Measurements from ENCODE around the gene CDH4.

Gene CDH4

DNA sequence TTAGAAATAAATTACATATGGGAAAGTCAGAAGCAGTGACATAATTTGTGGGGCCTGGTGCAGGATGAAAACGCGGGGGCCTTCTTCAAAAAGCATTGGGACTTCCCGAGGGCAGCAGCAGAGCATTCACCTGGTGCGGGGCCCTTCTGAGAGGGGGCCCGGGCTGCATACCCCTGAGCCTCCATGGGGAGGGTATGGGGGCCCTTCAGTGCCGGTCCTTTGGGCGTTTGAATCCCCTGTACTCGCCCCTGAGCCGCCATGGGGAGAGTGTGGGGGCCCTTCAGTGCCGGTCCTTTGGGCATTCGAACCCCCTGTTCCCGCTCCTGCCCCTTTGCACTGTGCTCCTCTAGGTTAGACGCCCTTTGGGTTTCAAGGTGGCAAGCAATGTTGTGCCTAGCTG lies 283.5 kb downstream of the CDH4 start:
- Histone ChIP-seq H3K36me3 (ENCODE audit: control insufficient read depth in 1 of 2, insufficient read depth in 2 of 2, low read length in 2 of 2) (no peaks in the 10 kb centered on the region), H3K4me3 (ENCODE audit: low read depth in 1 of 2, low read length in 2 of 2) (no peak overlapping the region)

GRCh38 chr20:61535956-61536355 lies 283.9 kb downstream of the CDH4 start:
- Histone ChIP-seq H3K27me3 (ENCODE audit: control insufficient read depth in 1 of 2, insufficient read depth in 2 of 2, low read length in 2 of 2) (no peaks in the 10 kb centered on the region), H3K4me1 (ENCODE audit: control insufficient read depth in 1 of 2, insufficient read depth in 2 of 2, low read length in 2 of 2) (no peaks in the 10 kb centered on the region), H3K27ac (ENCODE audit: low read depth, low read length) (no peak overlapping the region), H3K4me3 (ENCODE audit: low read depth in 1 of 2, low read length in 2 of 2) (no peak overlapping the region), H3K36me3 (ENCODE audit: control insufficient read depth in 1 of 2, insufficient read depth in 2 of 2, low read length in 2 of 2) (no peaks in the 10 kb centered on the region), H3K9me3 (ENCODE audit: control insufficient read depth in 1 of 2, low read length in 2 of 2) (no peaks in the 10 kb centered on the region), H3K9ac (ENCODE audit: low read depth in 1 of 2, low read length in 2 of 2) (no peak overlapping the region)

More for the DNA sequence above, 283.5 kb downstream of the CDH4 start:
- H3K9ac ChIP-seq (ENCODE audit: low read depth in 1 of 2, low read length in 2 of 2): no peak overlapping the region
- no peaks in the 10 kb centered on the region for H3K9me3 ChIP-seq (ENCODE audit: control insufficient read depth in 1 of 2, low read length in 2 of 2)
- H3K27ac ChIP-seq (ENCODE audit: low read depth, low read length): no peak overlapping the region
- no peaks in the 10 kb centered on the region for H3K27me3 ChIP-seq (ENCODE audit: control insufficient read depth in 1 of 2, insufficient read depth in 2 of 2, low read length in 2 of 2)
- no peaks in the 10 kb centered on the region for H3K4me1 ChIP-seq (ENCODE audit: control insufficient read depth in 1 of 2, insufficient read depth in 2 of 2, low read length in 2 of 2)

- H3K9me3 ChIP-seq (ENCODE audit: control insufficient read depth in 1 of 2, low read length in 2 of 2): no peaks in the 10 kb centered on the region
- no peaks in the 10 kb centered on the region for H3K36me3 ChIP-seq (ENCODE audit: control insufficient read depth in 1 of 2, insufficient read depth in 2 of 2, low read length in 2 of 2)
- no peak overlapping the region for H3K27ac ChIP-seq (ENCODE audit: low read depth, low read length)
- no peaks in the 10 kb centered on the region for H3K4me1 ChIP-seq (ENCODE audit: control insufficient read depth in 1 of 2, insufficient read depth in 2 of 2, low read length in 2 of 2)
- no peak overlapping the region for H3K4me3 ChIP-seq (ENCODE audit: low read depth in 1 of 2, low read length in 2 of 2)
- no peak overlapping the region for H3K9ac ChIP-seq (ENCODE audit: low read depth in 1 of 2, low read length in 2 of 2)
- H3K27me3 ChIP-seq (ENCODE audit: control insufficient read depth in 1 of 2, insufficient read depth in 2 of 2, low read length in 2 of 2): no peaks in the 10 kb centered on the region
These were observed 284.6 kb downstream of the CDH4 start for GRCh38 chr20:61536671-61537070.

- no peak overlapping the region for H3K9ac ChIP-seq (ENCODE audit: low read depth in 1 of 2, low read length in 2 of 2)
- no peak overlapping the region for H3K4me3 ChIP-seq (ENCODE audit: low read depth in 1 of 2, low read length in 2 of 2)
- H3K27me3 ChIP-seq (ENCODE audit: control insufficient read depth in 1 of 2, insufficient read depth in 2 of 2, low read length in 2 of 2): no peaks in the 10 kb centered on the region
- H3K4me1 ChIP-seq (ENCODE audit: control insufficient read depth in 1 of 2, insufficient read depth in 2 of 2, low read length in 2 of 2): no peaks in the 10 kb centered on the region
- H3K27ac ChIP-seq (ENCODE audit: low read depth, low read length): no peak overlapping the region
- no peaks in the 10 kb centered on the region for H3K9me3 ChIP-seq (ENCODE audit: control insufficient read depth in 1 of 2, low read length in 2 of 2)
- H3K36me3 ChIP-seq (ENCODE audit: control insufficient read depth in 1 of 2, insufficient read depth in 2 of 2, low read length in 2 of 2): no peaks in the 10 kb centered on the region
These were observed 285.4 kb downstream of the CDH4 start for GRCh38 chr20:61537239-61538182.

GRCh38 chr20:61538183-61538942 lies 286.3 kb downstream of the CDH4 start:
- Histone ChIP-seq H3K4me1 (ENCODE audit: control insufficient read depth in 1 of 2, insufficient read depth in 2 of 2, low read length in 2 of 2) (no peaks in the 10 kb centered on the region), H3K27me3 (ENCODE audit: control insufficient read depth in 1 of 2, insufficient read depth in 2 of 2, low read length in 2 of 2) (no peaks in the 10 kb centered on the region), H3K36me3 (ENCODE audit: control insufficient read depth in 1 of 2, insufficient read depth in 2 of 2, low read length in 2 of 2) (no peaks in the 10 kb centered on the region), H3K27ac (ENCODE audit: low read depth, low read length) (no peak overlapping the region), H3K9ac (ENCODE audit: low read depth in 1 of 2, low read length in 2 of 2) (no peak overlapping the region), H3K4me3 (ENCODE audit: low read depth in 1 of 2, low read length in 2 of 2) (no peak overlapping the region), H3K9me3 (ENCODE audit: control insufficient read depth in 1 of 2, low read length in 2 of 2) (no peaks in the 10 kb centered on the region)

DNA sequence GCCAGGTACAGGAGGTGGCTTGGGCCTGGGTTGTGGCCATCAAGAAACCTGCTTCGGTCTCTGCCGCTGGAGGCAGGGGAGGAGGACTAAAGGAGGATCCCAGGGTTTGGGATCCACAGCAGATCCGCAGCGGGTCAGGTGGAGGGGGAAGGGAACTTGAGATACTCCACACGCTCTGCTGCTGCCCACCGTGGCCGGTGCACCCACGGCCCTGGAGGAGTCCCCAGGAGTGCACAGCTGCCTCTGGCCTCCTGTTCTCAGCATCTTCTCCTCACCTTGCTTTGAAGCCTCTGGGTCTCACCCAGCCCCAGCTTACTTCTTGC lies 286.8 kb downstream of the CDH4 start:
- no peaks in the 10 kb centered on the region for H3K27me3 ChIP-seq (ENCODE audit: control insufficient read depth in 1 of 2, insufficient read depth in 2 of 2, low read length in 2 of 2)
- H3K9me3 ChIP-seq (ENCODE audit: control insufficient read depth in 1 of 2, low read length in 2 of 2): no peaks in the 10 kb centered on the region
- H3K36me3 ChIP-seq (ENCODE audit: control insufficient read depth in 1 of 2, insufficient read depth in 2 of 2, low read length in 2 of 2): no peaks in the 10 kb centered on the region
- H3K9ac ChIP-seq (ENCODE audit: low read depth in 1 of 2, low read length in 2 of 2): no peak overlapping the region
- no peaks in the 10 kb centered on the region for H3K4me1 ChIP-seq (ENCODE audit: control insufficient read depth in 1 of 2, insufficient read depth in 2 of 2, low read length in 2 of 2)
- H3K4me3 ChIP-seq (ENCODE audit: low read depth in 1 of 2, low read length in 2 of 2): no peak overlapping the region
- H3K27ac ChIP-seq (ENCODE audit: low read depth, low read length): no peak overlapping the region

GRCh38 chr20:61539706-61540360 lies 287.8 kb downstream of the CDH4 start:
- Histone ChIP-seq H3K27me3 (ENCODE audit: control insufficient read depth in 1 of 2, insufficient read depth in 2 of 2, low read length in 2 of 2) (no peaks in the 10 kb centered on the region), H3K4me3 (ENCODE audit: low read depth in 1 of 2, low read length in 2 of 2) (no peak overlapping the region), H3K4me1 (ENCODE audit: control insufficient read depth in 1 of 2, insufficient read depth in 2 of 2, low read length in 2 of 2) (no peaks in the 10 kb centered on the region), H3K9me3 (ENCODE audit: control insufficient read depth in 1 of 2, low read length in 2 of 2) (no peaks in the 10 kb centered on the region), H3K36me3 (ENCODE audit: control insufficient read depth in 1 of 2, insufficient read depth in 2 of 2, low read length in 2 of 2) (no peaks in the 10 kb centered on the region), H3K9ac (ENCODE audit: low read depth in 1 of 2, low read length in 2 of 2) (no peak overlapping the region), H3K27ac (ENCODE audit: low read depth, low read length) (no peak overlapping the region)

DNA sequence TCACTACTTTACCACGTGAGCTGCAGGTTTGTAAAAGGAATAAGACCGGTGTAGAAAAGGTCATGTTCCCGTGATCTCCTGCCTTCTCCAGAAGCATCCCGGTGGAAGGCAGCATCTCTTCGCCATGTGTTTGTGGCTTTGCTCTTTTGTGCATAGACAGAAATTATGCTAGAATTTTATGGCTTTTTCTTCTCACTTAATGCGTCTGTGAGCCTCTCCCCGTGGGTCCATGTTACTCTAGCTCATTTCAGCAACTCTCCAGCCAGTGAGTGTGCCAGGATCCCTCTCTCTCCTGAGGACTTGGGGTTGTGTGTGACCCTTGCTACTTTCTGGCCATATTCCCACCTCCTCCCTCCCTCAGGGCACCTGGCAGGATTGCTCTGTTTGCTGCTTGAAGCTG lies 289.5 kb downstream of the CDH4 start:
- Histone ChIP-seq H3K9me3 (ENCODE audit: control insufficient read depth in 1 of 2, low read length in 2 of 2) (peaks cover 0 to 5% of the 10 kb centered on the region in 2 donors), H3K27me3 (ENCODE audit: control insufficient read depth in 1 of 2, insufficient read depth in 2 of 2, low read length in 2 of 2) (no peaks in the 10 kb centered on the region), H3K4me3 (ENCODE audit: low read depth in 1 of 2, low read length in 2 of 2) (no peak overlapping the region), H3K9ac (ENCODE audit: low read depth in 1 of 2, low read length in 2 of 2) (no peak overlapping the region), H3K4me1 (ENCODE audit: control insufficient read depth in 1 of 2, insufficient read depth in 2 of 2, low read length in 2 of 2) (no peaks in the 10 kb centered on the region), H3K27ac (ENCODE audit: low read depth, low read length) (no peak overlapping the region), H3K36me3 (ENCODE audit: control insufficient read depth in 1 of 2, insufficient read depth in 2 of 2, low read length in 2 of 2) (no peaks in the 10 kb centered on the region)

DNA sequence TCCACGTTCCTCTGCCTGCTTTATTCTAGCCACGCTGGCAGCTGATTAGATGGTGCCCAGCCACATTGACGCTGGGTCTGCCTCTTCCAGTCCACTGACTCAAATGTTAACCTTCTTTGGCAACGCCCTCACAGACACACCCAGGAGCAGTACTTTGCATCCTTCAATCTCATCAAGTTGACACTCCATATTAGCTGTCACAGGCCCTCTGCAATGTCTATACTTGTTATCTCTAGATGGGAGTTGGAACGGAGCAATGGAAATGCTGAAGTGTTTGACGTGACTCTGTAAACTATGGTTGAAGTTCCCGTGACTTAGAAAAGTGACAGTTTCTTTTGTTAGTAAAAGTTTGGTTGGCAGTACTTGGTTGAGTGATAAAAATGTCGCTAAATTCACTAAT lies 291.0 kb downstream of the CDH4 start:
- Histone ChIP-seq H3K4me1 (ENCODE audit: control insufficient read depth in 1 of 2, insufficient read depth in 2 of 2, low read length in 2 of 2) (no peaks in the 10 kb centered on the region), H3K27ac (ENCODE audit: low read depth, low read length) (no peak overlapping the region), H3K36me3 (ENCODE audit: control insufficient read depth in 1 of 2, insufficient read depth in 2 of 2, low read length in 2 of 2) (no peaks in the 10 kb centered on the region), H3K9ac (ENCODE audit: low read depth in 1 of 2, low read length in 2 of 2) (no peak overlapping the region), H3K9me3 (ENCODE audit: control insufficient read depth in 1 of 2, low read length in 2 of 2) (peaks cover 0 to 5% of the 10 kb centered on the region in 2 donors), H3K27me3 (ENCODE audit: control insufficient read depth in 1 of 2, insufficient read depth in 2 of 2, low read length in 2 of 2) (no peaks in the 10 kb centered on the region), H3K4me3 (ENCODE audit: low read depth in 1 of 2, low read length in 2 of 2) (no peak overlapping the region)
